GM21381 (cell line): ENCODE measurements around the gene ZNF107.
"Not testable (repeated sequence)": the region's sequence is repeated elsewhere in the genome, so short reads cannot be mapped to it uniquely, and the experiment has no call there.

Source experiments
- ATAC-seq: cut with Tn5 transposase; IDR thresholded peaks from one replicate; pipeline ENCODE4 v1.9.1; 2021; ENCODE audit warnings: mild to moderate bottlenecking, moderate library complexity; ENCODE audit not compliant: unreplicated experiment

The ZNF107 gene

DNA sequence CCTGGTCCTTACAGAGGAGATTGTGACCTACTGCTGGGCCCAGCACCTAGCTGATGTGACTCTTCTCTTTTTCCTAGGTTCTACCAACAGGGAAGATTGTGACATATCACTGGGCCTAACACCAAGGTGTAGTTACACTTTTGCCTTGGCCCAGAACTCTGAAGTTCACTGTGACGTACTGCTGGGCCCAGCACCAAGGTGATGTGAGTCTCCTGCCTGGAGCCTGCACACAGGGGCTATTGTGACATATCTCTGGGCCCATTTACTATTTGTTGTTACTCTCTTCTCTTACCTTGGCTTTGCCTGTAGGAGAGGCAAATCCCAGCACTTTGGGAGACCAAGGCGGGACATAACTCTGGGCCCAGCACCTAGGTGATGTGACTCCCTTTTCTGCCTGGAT is 23.1 kb upstream of the ZNF107 start:
- no peak for ATAC-seq

DNA sequence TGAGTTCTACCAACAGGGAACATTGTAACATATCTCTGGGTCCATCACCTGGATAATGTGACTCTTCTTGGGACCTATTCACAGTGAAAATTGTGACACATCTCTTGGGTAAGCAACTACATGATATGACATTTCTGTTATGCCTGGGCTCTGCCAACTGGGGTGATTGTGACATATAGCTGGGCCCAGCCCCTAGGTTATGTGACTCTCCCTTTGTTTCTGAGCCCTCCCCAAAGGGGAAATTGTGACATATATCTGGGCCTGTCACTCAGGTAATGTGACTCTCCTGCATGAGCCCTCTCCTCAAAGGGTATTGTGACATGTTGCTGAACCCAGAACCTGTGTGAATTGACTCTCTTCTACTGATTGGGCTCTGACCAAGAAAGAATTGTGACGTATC is 22.4 kb upstream of the ZNF107 start:
- ATAC-seq = no peak

DNA sequence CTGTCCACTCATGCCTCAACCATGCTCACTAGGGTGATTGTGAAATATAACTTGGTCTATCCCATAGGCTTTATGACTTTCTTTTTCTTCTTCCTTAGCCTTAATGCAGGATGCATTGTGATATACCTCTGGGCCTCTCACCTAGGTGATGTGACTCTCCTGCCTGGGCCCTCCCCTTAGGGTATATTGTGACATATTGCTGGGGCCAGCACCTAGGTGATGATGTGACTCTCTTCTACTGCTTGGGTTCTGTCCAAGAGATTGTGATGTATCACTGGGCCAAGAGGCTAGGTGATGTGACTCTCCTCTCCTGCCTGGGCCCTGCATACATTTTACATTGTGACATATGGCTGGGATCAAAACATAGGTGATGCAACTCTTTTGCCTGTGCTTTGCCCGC is 14.7 kb upstream of the ZNF107 start:
- no peak for ATAC-seq

DNA sequence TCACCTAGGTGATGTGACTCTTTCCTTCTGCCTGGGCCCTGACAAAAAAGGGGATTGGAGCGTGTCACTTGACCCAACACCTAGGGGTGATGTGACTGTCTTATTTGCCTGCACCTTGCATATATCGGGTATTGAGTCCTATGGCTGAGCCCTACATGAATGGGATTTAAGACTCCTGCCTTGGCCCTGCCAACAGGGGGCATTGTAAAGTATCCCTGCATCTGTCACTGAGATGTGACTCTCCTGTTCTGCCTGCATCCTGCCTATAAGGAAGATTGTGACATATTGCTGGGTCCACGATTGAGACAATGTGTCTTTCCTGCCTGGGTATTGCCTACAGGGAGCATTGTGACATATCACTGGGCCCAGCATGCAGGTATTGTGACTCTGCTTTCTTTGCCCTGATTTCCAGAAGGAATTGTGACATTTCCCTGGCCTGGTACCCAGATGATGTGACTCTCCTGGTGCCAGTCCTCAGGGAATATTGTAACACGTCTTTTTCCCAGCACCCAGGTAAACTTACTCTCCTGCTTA is 14.2 kb upstream of the ZNF107 start:
- ATAC-seq = no peak

DNA sequence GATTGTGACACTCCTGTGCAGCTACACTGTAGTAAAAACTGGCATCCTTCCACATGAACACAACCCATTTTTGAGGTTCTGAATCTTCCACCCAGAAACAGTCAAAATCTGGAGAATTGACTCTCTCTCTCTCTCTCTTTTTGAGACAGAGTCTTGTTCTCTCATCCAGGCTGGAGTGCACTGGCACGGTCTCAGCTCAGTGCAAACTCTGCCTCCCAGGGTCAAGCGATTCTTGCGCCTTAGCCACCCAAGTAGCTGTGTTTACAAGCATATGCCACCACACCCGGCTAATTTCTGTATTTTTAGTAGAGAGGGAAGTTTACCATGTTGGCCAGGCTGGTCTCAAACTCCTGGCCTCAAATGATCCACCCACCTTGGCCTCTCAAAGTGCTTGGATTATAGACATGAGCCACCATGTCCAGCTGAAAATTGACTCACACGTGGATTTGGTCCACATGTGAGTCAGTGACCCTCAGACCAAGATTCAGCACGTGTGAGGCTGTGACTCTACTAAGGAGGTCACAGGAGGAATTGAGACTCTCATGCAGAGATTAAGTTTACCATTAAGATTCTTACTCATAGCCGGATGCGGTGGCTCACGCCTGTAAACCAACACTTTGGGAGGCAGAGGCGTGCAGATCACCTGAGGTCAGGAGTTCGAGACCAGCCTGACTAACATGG is 12.1 kb upstream of the ZNF107 start:
- no peak for ATAC-seq

DNA sequence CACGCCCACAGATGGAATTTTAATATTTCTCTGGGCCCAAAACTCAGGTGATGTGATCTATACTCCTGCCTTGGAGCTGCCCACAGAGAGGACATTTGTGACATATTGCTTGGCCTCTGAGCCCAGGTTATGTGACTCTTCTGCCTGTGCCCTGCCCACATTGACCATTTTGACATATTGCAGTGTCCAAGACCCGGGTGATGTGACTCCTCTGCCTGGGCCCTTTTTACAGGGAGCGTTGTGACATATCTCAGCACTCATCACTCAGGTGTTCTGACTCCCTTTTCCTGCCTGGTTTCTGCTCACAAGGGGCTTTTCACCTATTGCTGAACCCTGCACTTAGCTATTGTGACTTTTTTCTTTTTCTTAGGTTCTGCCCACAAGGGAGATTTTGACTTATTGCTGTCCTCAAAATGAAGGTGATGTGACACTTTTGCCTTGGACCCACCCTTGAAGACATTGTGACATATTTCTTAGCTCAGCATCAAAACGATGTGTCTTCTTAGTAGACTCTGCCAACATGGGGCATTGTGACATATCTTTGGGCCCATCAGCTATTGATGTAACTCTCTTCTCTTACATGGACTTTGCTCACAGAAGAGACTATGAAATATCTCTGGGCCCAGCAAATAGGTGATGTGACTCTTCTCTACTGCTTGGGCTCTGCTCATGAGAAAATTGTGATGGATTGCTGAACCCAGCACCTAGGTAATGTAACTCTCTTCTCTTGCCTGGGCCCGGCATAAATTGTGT is 11.0 kb upstream of the ZNF107 start:
- no peak for ATAC-seq

DNA sequence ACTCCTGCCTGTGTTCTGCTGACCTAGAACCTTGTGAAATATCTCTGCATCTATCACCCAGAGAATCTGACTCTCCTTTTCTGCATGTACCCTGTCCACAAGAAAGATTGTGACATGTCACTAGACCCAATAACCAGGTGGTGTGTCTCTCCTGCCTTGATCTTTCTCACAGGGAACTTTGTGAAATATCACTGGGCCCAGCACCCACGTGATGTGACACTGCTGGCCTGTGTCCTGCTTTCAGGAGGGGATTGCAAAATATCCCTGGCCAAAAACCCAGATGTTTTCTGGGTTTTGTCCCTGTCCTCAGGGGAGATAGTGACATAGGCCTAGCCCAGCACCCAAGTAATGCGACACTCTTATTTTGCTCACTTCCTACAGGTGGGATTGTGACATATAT is 10.1 kb upstream of the ZNF107 start:
- ATAC-seq = no peak

DNA sequence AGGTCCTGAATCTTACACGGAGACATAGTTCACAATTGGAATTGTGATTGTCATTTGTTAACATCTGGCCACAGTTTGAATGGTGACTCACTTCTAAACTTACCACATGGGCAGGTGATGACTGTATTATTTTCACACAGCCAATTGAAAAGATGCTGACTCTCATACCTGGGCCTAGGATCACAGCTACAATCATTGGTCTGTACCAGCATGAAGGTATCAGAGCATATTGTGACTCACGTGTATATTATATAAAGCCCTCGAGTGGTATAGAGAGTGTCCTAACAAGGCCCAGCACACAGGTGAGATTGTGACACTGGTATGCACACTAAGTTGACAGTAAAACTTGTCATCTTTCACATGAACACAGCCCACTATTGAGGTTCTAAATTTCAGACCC is 9.4 kb upstream of the ZNF107 start:
- ATAC-seq = no peak

DNA sequence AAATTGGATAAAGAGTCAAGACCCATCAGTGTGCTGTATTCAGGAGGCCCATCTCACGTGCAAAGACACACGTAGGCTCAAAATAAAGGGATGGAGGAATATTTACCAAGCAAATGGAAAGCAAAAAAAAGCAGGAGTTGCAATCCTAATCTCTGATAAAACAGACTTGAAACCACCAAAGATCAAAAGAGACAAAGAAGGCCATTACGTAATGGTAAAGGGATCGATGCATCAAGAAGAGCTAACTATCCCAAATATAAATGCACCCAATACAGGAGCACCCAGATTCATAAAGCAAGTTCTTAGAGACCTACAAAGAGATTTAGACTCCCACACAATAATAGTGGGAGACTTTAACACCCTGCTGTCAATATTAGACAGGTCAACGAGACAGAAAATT is 3.8 kb upstream of the ZNF107 start:
- ATAC-seq = not testable (repeated sequence)

DNA sequence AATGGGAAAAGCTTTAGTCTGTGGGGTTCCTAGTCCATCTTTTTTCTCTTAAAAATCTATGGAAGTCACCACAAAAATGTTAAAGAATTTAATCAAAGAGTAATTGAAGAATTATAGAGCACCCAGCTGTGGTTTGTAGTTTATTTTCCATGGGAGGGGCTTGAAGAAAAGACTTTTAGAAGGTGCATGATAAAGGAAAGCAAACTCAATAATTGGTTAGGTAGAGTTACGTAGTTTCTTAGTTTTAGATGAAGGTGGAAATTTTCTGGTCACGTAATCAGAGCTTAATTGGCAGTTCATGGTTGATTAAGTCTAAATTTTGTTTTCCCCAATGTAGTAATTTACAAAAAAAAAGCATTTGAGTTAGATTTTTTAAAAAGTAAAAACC is 724 bp downstream of the ZNF107 start:
- ATAC-seq = no peak

DNA sequence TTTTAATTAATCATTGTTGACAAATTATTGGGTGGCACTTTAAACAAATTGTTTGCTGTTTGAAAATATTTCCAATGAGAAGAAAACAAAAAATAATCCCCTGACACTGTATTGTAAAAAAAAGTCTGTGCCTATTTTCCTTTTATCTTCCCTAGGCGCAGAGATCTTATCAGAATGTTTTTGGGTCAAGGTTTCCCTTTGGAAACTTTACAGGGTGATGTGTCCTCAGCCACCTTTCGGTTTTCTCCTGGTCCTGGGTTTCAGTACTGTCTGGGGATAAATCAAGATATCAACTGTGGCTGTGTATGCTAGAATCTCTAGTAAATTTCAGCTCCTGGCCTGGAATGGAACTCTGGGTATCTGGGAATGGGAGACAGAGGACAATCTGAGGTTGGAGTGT is 1.4 kb downstream of the ZNF107 start:
- ATAC-seq = no peak

DNA sequence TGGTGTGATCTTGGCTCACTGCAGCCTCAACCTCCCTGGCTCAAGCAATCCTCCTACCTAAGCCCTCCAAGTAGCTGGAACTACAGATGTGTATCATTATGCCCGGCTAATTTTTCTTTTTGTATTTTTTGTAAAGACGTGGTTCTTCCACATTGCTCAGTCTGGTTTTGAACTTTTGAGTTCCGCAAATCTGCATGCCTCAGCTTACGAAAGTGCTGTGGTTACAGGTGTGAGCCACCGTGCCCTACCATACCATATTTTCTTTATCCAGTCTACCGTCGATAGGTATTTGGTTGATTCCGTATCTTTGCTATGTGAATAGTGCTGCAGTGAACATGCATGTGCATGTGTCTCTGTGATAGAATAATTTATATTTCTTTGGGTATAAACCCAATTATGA is 6.5 kb downstream of the ZNF107 start:
- ATAC-seq = no peak

DNA sequence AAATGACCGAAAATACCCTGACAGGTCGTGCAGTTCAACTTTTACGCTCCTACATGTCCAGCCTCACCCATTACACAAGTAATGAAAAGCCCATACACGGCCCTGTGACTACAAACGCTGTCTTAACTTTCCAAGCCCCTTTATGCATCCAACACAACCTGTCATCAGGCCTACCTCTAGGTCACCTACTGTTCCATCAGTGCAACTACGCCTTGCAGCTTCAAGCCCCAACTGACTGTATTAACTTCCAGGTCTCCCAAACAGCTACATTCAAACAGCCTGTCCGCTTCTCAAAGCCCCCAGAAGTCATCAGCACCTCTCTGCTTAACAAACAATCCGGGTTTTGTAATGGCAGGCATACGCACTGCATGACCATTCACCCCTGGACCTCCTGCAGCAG is 19.2 kb downstream of the ZNF107 start:
- ATAC-seq = no peak

DNA sequence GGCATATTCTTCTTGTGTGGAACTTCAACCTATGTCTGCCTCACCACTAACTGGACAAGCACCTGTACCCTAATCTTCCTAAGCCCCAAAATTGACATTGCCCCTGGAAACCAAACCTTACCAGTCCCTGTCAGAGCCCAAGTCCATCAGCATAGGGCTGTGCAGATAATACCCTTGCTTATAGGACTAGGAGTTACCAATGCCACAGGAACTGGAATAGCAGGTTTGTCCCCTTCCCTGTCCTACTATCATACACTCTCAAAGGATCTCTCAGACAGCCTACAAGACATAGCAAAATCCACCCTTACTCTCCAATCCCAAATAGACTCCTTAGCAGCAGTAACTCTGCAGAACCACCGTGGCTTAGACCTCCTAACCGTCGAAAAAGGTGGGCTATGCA is 19.8 kb downstream of the ZNF107 start:
- ATAC-seq = no peak

DNA sequence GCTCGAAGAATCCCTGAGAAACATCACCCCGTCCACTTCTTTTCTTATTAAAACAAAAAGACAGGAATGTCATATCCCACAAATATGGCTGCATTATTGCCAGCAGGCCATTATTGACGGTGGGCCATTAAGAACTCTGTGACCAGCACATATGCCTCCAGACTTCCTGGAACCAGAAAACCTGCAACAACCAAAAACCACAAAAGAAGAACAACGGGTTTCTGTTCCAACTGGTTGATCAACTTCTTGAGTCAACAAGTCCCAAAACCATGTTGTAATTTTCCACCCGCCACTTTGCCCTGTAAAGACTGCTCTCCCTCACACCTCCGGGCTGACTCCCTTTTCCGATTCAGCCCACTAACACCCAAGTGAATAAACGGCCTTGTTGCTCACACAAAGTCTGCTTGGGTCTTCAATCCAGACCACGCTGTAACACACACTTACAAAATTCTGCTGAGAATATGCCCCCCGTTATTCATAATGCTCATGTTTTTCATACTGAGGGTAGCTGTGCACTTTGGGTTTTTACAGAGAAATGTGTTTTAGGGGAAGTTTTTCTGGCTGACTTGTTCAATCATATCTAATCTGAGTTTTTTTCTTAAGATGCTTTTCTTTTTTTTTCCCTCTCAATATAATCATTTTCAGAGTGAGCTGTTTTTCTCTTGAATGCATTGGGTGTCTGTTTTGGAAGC is 20.7 kb downstream of the ZNF107 start:
- ATAC-seq = no peak

DNA sequence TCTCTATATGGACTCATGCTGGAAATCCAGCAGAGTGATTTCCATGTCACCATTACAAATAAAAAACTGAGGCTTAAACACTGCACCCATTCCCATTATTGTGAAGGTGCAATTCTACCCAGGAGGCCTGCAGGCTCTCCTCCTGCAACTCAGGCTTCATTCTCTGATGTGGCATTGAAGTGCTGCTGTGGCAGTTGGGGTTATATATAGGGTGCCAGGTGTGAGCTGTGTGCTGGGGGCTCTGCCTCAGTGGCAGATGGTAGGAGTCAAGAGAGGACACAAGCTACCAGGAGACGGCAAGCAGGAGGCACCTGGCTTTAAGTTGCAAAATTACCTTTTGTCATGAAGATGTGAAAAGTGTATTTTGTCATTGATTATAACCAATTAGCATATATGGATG is 21.3 kb downstream of the ZNF107 start:
- no peak for ATAC-seq

DNA sequence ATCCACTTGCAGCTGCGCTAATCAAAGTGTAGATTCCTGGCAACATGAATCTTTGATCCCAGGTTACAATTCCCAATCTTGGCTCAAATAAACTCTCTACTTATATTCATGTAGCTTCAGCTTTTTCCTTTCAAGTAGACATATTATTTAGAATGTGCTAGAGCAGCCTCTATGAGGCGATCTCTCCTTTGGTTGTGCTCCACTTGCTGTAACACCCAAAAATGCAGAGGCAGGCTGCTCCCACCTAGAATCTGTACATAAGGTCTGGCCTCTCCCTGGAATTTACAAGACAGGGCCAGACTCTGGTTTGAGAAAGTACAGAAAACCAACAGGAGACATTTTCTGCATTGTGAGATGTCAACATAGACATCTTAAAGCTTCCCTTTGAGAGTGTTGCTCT is 23.1 kb downstream of the ZNF107 start:
- no peak for ATAC-seq

DNA sequence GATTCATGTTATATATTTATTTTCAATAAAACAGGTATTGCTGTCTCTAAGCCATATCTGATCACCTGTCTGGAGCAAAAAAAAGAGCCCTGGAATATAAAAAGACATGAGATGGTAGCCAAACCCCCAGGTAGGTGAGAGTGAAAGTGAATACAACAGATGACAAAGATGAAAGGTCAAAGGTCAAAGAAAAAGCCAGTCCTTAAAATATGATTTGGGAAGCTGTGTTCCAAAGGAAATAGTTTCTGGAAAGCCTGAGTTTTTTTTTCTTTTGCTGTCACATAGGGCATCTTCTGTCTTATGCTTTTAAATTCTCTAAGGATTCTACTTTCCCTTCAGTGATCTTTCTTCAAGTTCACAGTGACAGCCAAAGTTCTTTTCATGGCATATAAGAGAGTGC is 25.9 kb downstream of the ZNF107 start:
- ATAC-seq = no peak

DNA sequence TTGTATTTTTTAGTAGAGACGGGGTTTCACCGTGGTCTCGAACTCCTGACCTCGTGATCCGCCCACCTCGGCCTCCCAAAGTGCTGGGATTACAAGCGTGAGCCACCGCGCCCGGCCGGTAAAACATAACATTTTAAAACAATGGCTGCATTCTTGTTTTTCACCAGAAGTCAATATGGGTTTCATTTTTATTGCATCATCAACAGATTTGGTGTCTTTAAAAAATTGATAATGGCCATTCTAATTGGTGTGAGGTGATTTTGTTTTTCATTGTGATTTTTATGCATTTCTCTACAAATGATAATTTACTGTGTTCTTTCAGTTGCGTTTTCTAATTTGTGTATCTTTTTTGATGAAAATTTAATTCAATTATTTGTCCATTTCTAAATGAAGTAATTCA is 31.9 kb downstream of the ZNF107 start:
- ATAC-seq = not testable (repeated sequence)

DNA sequence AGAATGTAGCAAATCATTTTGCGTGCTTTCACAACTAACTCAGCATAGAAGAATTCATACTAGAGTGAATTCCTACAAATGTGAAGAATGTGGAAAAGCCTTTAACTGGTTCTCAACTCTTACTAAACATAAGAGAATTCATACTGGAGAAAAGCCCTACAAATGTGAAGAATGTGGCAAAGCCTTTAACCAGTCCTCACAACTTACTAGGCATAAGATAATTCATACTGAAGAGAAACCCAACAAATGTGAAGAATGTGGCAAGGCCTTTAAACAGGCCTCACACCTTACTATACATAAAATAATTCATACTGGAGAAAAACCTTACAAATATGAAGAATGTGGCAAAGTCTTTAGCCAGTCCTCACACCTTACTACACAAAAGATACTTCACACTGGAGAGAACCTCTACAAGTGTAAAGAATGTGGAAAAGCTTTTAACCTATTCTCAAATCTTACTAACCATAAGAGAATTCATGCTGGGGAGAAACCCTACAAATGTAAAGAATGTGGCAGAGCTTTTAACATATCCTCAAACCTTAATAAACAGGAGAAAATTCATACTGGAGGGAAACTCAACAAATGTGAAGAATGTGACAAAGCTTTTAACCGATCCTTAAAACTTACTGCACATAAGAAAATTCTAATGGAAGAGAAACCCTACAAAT is 40.8 kb downstream of the ZNF107 start:
- ATAC-seq = no peak

DNA sequence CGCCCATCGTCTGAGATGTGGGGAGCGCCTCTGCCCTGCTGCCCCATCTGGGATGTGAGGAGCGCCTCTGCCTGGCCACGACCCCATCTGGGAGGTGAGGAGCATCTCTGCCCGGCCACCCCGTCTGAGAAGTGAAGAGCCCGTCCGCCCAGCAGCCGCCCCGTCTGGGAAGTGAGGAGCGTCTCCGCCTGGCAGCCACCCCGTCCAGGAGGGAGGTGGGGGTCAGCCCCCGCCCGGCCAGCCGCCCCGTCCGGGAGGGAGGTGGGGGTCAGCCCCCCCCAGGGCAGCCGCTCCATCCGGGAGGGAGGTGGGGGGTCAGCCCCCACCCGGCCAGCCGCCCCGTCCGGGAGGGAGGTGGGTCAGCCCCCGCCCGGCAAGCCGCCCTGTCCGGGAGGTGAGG is 52.0 kb downstream of the ZNF107 start:
- not testable (repeated sequence) for ATAC-seq
